ENCODE data around the gene UBE2D2.
"Not testable (repeated sequence)": the region's sequence is repeated elsewhere in the genome, so short reads cannot be mapped to it uniquely, and the experiment has no call there.

UBE2D2 gene

GRCh38 chr5:139560752-139561654 lies at the start of gene UBE2D2:
Gene UBE2D2 (plus strand): TSS chr5:139561339. CDS start chr5:139561792, 453 bp downstream.
- DNase-seq, result peak; percentile 97

- no peak for DNase-seq
These were observed 48.3 kb upstream of the UBE2D2 start for GRCh38 chr5:139512786-139513390.

- peak; percentile 69 for DNase-seq
These were observed 47.7 kb upstream of the UBE2D2 start for GRCh38 chr5:139513434-139513833.

- DNase-seq, result no peak
These were observed 47.2 kb upstream of the UBE2D2 start for GRCh38 chr5:139513852-139514485.

GRCh38 chr5:139514486-139514856 lies 46.7 kb upstream of the UBE2D2 start:
- DNase-seq, result no peak

- peak; percentile 76 for DNase-seq
These were observed 43.2 kb upstream of the UBE2D2 start for GRCh38 chr5:139517683-139518564.

GRCh38 chr5:139523635-139524445 lies 37.3 kb upstream of the UBE2D2 start:
- no peak for DNase-seq

GRCh38 chr5:139524446-139524845 lies 36.7 kb upstream of the UBE2D2 start:
- no peak for DNase-seq

GRCh38 chr5:139524940-139525585 lies 36.1 kb upstream of the UBE2D2 start:
- no peak for DNase-seq

GRCh38 chr5:139525586-139526308 lies 35.4 kb upstream of the UBE2D2 start:
- DNase-seq, result not testable (repeated sequence)

GRCh38 chr5:139526309-139527089 lies 34.6 kb upstream of the UBE2D2 start:
- not testable (repeated sequence) for DNase-seq

- not testable (repeated sequence) for DNase-seq
These were observed 34.1 kb upstream of the UBE2D2 start for GRCh38 chr5:139527090-139527470.

GRCh38 chr5:139527896-139528467 lies 33.2 kb upstream of the UBE2D2 start:
- DNase-seq, result not testable (repeated sequence)

GRCh38 chr5:139528695-139529094 lies 32.4 kb upstream of the UBE2D2 start:
- DNase-seq, result not testable (repeated sequence)

- DNase-seq, result not testable (repeated sequence)
These were observed 31.1 kb upstream of the UBE2D2 start for GRCh38 chr5:139530079-139530478.

GRCh38 chr5:139531772-139532169 lies 29.4 kb upstream of the UBE2D2 start:
- no peak for DNase-seq

- DNase-seq, result no peak
These were observed 17.6 kb upstream of the UBE2D2 start for GRCh38 chr5:139543423-139543991.

GRCh38 chr5:139546593-139546992 lies 14.5 kb upstream of the UBE2D2 start:
- DNase-seq, result not testable (repeated sequence)
